Suprapubic skin (tissue), 4 donors: ENCODE measurements around the gene MYL10. TPM values are rescaled to one million over a fixed set of nuclear protein-coding genes. Genes with fewer than 3 reads are reported as not detected.

Experiments used
- DNase-seq, 2 donors: peaks; one replicate each; pipeline ENCODE4 v3.0.0-alpha.2; 2019; ENCODE audit warnings: low spot score in 2 of 2
- H3K27ac ChIP-seq: fragments of 200-600 bp; sonication (generic); one replicate; pipeline ENCODE4 v1.5.1; 2019
- H3K27me3 ChIP-seq: fragments of 200-600 bp; sonication (generic); one replicate; pipeline ENCODE4 v1.5.1; 2019
- H3K36me3 ChIP-seq: fragments of 200-600 bp; sonication (generic); one replicate; pipeline ENCODE4 v1.5.1; 2019
- H3K4me1 ChIP-seq: fragments of 200-600 bp; sonication (generic); one replicate; pipeline ENCODE4 v1.5.1; 2019
- H3K4me3 ChIP-seq: fragments of 200-600 bp; sonication (generic); one replicate; pipeline ENCODE4 v1.5.1; 2019; ENCODE audit warnings: mild to moderate bottlenecking
- H3K9me3 ChIP-seq: fragments of 200-600 bp; sonication (generic); one replicate; pipeline ENCODE4 v1.5.1; 2019
- CTCF ChIP-seq, 2 donors: fragments of 200-600 bp in 1 of 2; fragments of 450-650 bp in 1 of 2; sonication (generic) in 1 of 2; IDR thresholded peaks; one replicate each; pipeline ENCODE4 v1.5.1; 2016 to 2019; ENCODE audit warnings: antibody characterized with exemption in 2 of 2, mild to moderate bottlenecking in 1 of 2, moderate library complexity in 1 of 2
- EP300 ChIP-seq: sonication (generic); formaldehyde crosslinking; IDR thresholded peaks from one replicate; pipeline ENCODE4 v1.6.1; 2017; ENCODE audit warnings: antibody characterized with exemption
- POLR2A ChIP-seq, 2 donors: fragments of 450-650 bp; IDR thresholded peaks; one replicate each; pipeline ENCODE4 v1.6.1; 2017; ENCODE audit warnings: antibody characterized with exemption in 2 of 2, mild to moderate bottlenecking in 2 of 2, moderate library complexity in 2 of 2
- POLR2AphosphoS5 ChIP-seq, 3 donors: sonication (generic); formaldehyde crosslinking; IDR thresholded peaks; one replicate each; pipeline ENCODE4 v1.6.1; 2017; ENCODE audit warnings: antibody characterized with exemption in 3 of 3
- WGBS: methylation state at CpG from one replicate; pipeline ENCODE4 v1.1.5; 2018; 5-methylcytosine and 5-hydroxymethylcytosine counted together
- total RNA-seq, 4 donors: library from RNA; depleted of rRNA; stranded (reverse); fragments of >200 nt; gene quantifications; one replicate each; pipeline ENCODE4 v1.1.0, GENCODE V29; 2016

Gene MYL10
- total RNA-seq, 4 donors from 2014 or later = not detected

- no peak for DNase-seq
- WGBS = 37% methylated on average over 7 of the region's 9 CpGs
Observed at GRCh38 chr7:101614939-101615302, 14.2 kb downstream of the MYL10 start.

GRCh38 chr7:101614098-101614938, 14.8 kb downstream of the MYL10 start:
- WGBS = 65% methylated on average over 8 of the region's 13 CpGs
- no peak overlapping the region for H3K4me3 ChIP-seq
- TF ChIP-seq POLR2AphosphoS5 (IDR thresholded peaks at IDR 0.05) (no peak), POLR2A (IDR thresholded peaks at IDR 0.05) (no peak), EP300 (no peak), CTCF (IDR thresholded peaks at IDR 0.05) (no peak)
- DNase-seq = no peak
- H3K36me3 ChIP-seq = no peaks in the 10 kb centered on the region
- peaks cover 61% of the 10 kb centered on the region for H3K27me3 ChIP-seq
- peaks cover 6% of the 10 kb centered on the region for H3K4me1 ChIP-seq
- no peak overlapping the region for H3K27ac ChIP-seq
- no peaks in the 10 kb centered on the region for H3K9me3 ChIP-seq

More at GRCh38 chr7:101614939-101615302, 14.2 kb downstream of the MYL10 start:
- no peak for TF ChIP-seq CTCF (IDR thresholded peaks at IDR 0.05)
- no peak for TF ChIP-seq EP300
- no peak for TF ChIP-seq POLR2A (IDR thresholded peaks at IDR 0.05)
- no peak for TF ChIP-seq POLR2AphosphoS5 (IDR thresholded peaks at IDR 0.05)
- Histone ChIP-seq H3K27ac (no peak overlapping the region), H3K36me3 (no peaks in the 10 kb centered on the region), H3K27me3 (peaks cover 60% of the 10 kb centered on the region), H3K4me1 (peaks cover 6% of the 10 kb centered on the region), H3K4me3 (no peak overlapping the region), H3K9me3 (no peaks in the 10 kb centered on the region)

GRCh38 chr7:101612885-101613515, 16.1 kb downstream of the MYL10 start:
- 52% methylated on average over 13 of the region's 13 CpGs for WGBS
- peaks cover 12% of the 10 kb centered on the region for H3K4me1 ChIP-seq
- H3K9me3 ChIP-seq = no peaks in the 10 kb centered on the region
- peaks cover 59% of the 10 kb centered on the region for H3K27me3 ChIP-seq
- H3K4me3 ChIP-seq = no peak overlapping the region
- H3K27ac ChIP-seq = no peak overlapping the region
- H3K36me3 ChIP-seq = no peaks in the 10 kb centered on the region
- TF ChIP-seq POLR2AphosphoS5 (IDR thresholded peaks at IDR 0.05) (no peak), POLR2A (IDR thresholded peaks at IDR 0.05) (no peak), CTCF (IDR thresholded peaks at IDR 0.05) (no peak), EP300 (no peak)
- DNase-seq = no peak

- H3K4me3 ChIP-seq = no peak overlapping the region
- no peaks in the 10 kb centered on the region for H3K9me3 ChIP-seq
- H3K4me1 ChIP-seq = peaks cover 6% of the 10 kb centered on the region
- H3K27ac ChIP-seq = no peak overlapping the region
- WGBS = 41% methylated on average over 11 of the region's 12 CpGs
- DNase-seq = no peak
- peaks cover 25% of the 10 kb centered on the region for H3K27me3 ChIP-seq
- no peak for TF ChIP-seq POLR2AphosphoS5 (IDR thresholded peaks at IDR 0.05)
- TF ChIP-seq CTCF (IDR thresholded peaks at IDR 0.05) = no peak
- no peak for TF ChIP-seq POLR2A (IDR thresholded peaks at IDR 0.05)
- no peaks in the 10 kb centered on the region for H3K36me3 ChIP-seq
Observed at GRCh38 chr7:101608772-101609713, 20.1 kb downstream of the MYL10 start.
